CD4-positive, alpha-beta T cell treated with Interleukin-4 for 4 hours (primary cell): Measurements from ENCODE around the gene LRRFIP1.

ENCODE experiments used
- DNase-seq: peaks from one replicate; pipeline ENCODE4 v3.0.0-alpha.2; 2020

Gene LRRFIP1

GRCh38 chr2:237708491-237708890, 81.1 kb downstream of the LRRFIP1 start:
- no peak for DNase-seq

GRCh38 chr2:237708961-237709360, 81.6 kb downstream of the LRRFIP1 start:
- no peak for DNase-seq

GRCh38 chr2:237711458-237712150, 84.2 kb downstream of the LRRFIP1 start:
- no peak for DNase-seq

- DNase-seq: no peak
Measured at GRCh38 chr2:237712477-237713377, 85.3 kb downstream of the LRRFIP1 start.

GRCh38 chr2:237714690-237715458, 87.5 kb downstream of the LRRFIP1 start:
- no peak for DNase-seq

- no peak for DNase-seq
Measured at GRCh38 chr2:237715459-237715947, 88.1 kb downstream of the LRRFIP1 start.

GRCh38 chr2:237716011-237716410, 88.6 kb downstream of the LRRFIP1 start:
- no peak for DNase-seq

GRCh38 chr2:237717366-237718276, 90.2 kb downstream of the LRRFIP1 start:
- DNase-seq: no peak

GRCh38 chr2:237718277-237718634, 90.9 kb downstream of the LRRFIP1 start:
- DNase-seq: no peak

- no peak for DNase-seq
Measured at GRCh38 chr2:237720444-237720843, 93.1 kb downstream of the LRRFIP1 start.

- DNase-seq: no peak
Measured at GRCh38 chr2:237720957-237721356, 93.6 kb downstream of the LRRFIP1 start.

- no peak for DNase-seq
Measured at GRCh38 chr2:237721458-237721857, 94.1 kb downstream of the LRRFIP1 start.

- no peak for DNase-seq
Measured at GRCh38 chr2:237722616-237723015, 95.2 kb downstream of the LRRFIP1 start.

- no peak for DNase-seq
Measured at GRCh38 chr2:237723023-237723422, 95.6 kb downstream of the LRRFIP1 start.

GRCh38 chr2:237723602-237724001, 96.2 kb downstream of the LRRFIP1 start:
- DNase-seq: no peak

GRCh38 chr2:237724811-237725478, 97.6 kb downstream of the LRRFIP1 start:
- no peak for DNase-seq

- no peak for DNase-seq
Measured at GRCh38 chr2:237725661-237726060, 98.3 kb downstream of the LRRFIP1 start.

GRCh38 chr2:237726401-237726830, 99.0 kb downstream of the LRRFIP1 start:
- DNase-seq: no peak

GRCh38 chr2:237727363-237727762, 100.0 kb downstream of the LRRFIP1 start:
- DNase-seq: no peak

- no peak for DNase-seq
Measured at GRCh38 chr2:237729681-237730475, 102.5 kb downstream of the LRRFIP1 start.

GRCh38 chr2:237731663-237732062, 104.3 kb downstream of the LRRFIP1 start:
- peak; percentile 55 for DNase-seq
